HPDE6-E6E7 (cell line): ENCODE data around the gene DRAP1.

Source experiments
- DNase-seq: peaks from one replicate; pipeline ENCODE4 v3.0.0; 2011; ENCODE audit warnings: missing footprints; ENCODE audit errors: extremely low spot score

Gene DRAP1

GRCh38 chr11:65903715-65904114 is 15.5 kb upstream of the DRAP1 start:
- DNase-seq = no peak

GRCh38 chr11:65906602-65907001 is 12.6 kb upstream of the DRAP1 start:
- no peak for DNase-seq

- no peak for DNase-seq
Measured at GRCh38 chr11:65907878-65908277, 11.3 kb upstream of the DRAP1 start.

GRCh38 chr11:65911682-65912568 is 7.3 kb upstream of the DRAP1 start:
- no peak for DNase-seq

GRCh38 chr11:65912845-65913244 is 6.4 kb upstream of the DRAP1 start:
- DNase-seq = peak; percentile 78

GRCh38 chr11:65915101-65915820 is 4.0 kb upstream of the DRAP1 start:
- no peak for DNase-seq

- peak; percentile 94 for DNase-seq
Measured at GRCh38 chr11:65915821-65916251, 3.4 kb upstream of the DRAP1 start.

- no peak for DNase-seq
Measured at GRCh38 chr11:65916391-65916790, 2.8 kb upstream of the DRAP1 start.

- no peak for DNase-seq
Measured at GRCh38 chr11:65917077-65917433, 2.2 kb upstream of the DRAP1 start.

GRCh38 chr11:65917434-65918210 is 1.6 kb upstream of the DRAP1 start:
- no peak for DNase-seq

- no peak for DNase-seq
Measured at GRCh38 chr11:65918211-65919140, 750 bp upstream of the DRAP1 start, which contains the start of gene C11orf68. Gene C11orf68 (minus strand): TSS chr11:65919062. CDS start chr11:65919031, 31 bp downstream.

- no peak for DNase-seq
Measured at GRCh38 chr11:65919573-65920371, 546 bp downstream of the DRAP1 start.

GRCh38 chr11:65920372-65920802 is 1.2 kb downstream of the DRAP1 start:
- DNase-seq = no peak

GRCh38 chr11:65921033-65921555 is 1.9 kb downstream of the DRAP1 start:
- no peak for DNase-seq

GRCh38 chr11:65921876-65922275 is 2.6 kb downstream of the DRAP1 start:
- DNase-seq = no peak

- DNase-seq = no peak
Measured at GRCh38 chr11:65922565-65922964, 3.3 kb downstream of the DRAP1 start.

GRCh38 chr11:65925397-65925796 is 6.2 kb downstream of the DRAP1 start:
- DNase-seq = no peak

- no peak for DNase-seq
Measured at GRCh38 chr11:65927904-65928397, 8.7 kb downstream of the DRAP1 start.

- DNase-seq = no peak
Measured at GRCh38 chr11:65928667-65929066, 9.4 kb downstream of the DRAP1 start.
